HepG2 (cell line): ENCODE data around the gene NPAS2. TPM values are rescaled to one million over a fixed set of nuclear protein-coding genes. Genes with fewer than 3 reads are reported as not detected.

Experiments
- ARNT2 ChIP-seq: sonication (generic); formaldehyde crosslinking; IDR thresholded peaks from 2 replicates; pipeline ENCODE4 v1.8.0; 2022; ENCODE audit warnings: mild to moderate bottlenecking, low read depth, missing genetic modification reagents, moderate library complexity
- CBFB ChIP-seq: sonication (generic); formaldehyde crosslinking; IDR thresholded peaks from 2 replicates; pipeline ENCODE4 v1.4.0; 2020; ENCODE audit warnings: missing genetic modification reagents
- DPF2 ChIP-seq: sonication (generic); formaldehyde crosslinking; IDR thresholded peaks from 2 replicates; pipeline ENCODE4 v1.4.0; 2020; ENCODE audit warnings: mild to moderate bottlenecking, low read depth, missing genetic modification reagents, borderline replicate concordance
- KMT2B ChIP-seq: IDR thresholded peaks from 2 replicates; pipeline ENCODE4 v1.6.1; 2016; ENCODE audit warnings: missing genetic modification reagents, missing compliant biosample characterization
- NR3C1 ChIP-seq: sonication (generic); formaldehyde crosslinking; IDR thresholded peaks from 2 replicates; pipeline ENCODE4 v1.4.0; 2020; ENCODE audit warnings: missing genetic modification reagents
- ONECUT2 ChIP-seq: sonication (generic); formaldehyde crosslinking; IDR thresholded peaks from 2 replicates; pipeline ENCODE4 v1.4.0; 2020; ENCODE audit warnings: missing genetic modification reagents
- PCBP1 ChIP-seq: fragments of 200-400 bp; formaldehyde crosslinking; IDR thresholded peaks from 2 replicates; pipeline ENCODE4 v1.6.1; 2017; ENCODE audit warnings: mild to moderate bottlenecking, low read depth, low read length, borderline replicate concordance
- TMF1 ChIP-seq: sonication (generic); formaldehyde crosslinking; IDR thresholded peaks from 2 replicates; pipeline ENCODE4 v1.8.1; 2022; ENCODE audit warnings: low read depth, missing genetic modification reagents
- ZMYM2 ChIP-seq: sonication (generic); formaldehyde crosslinking; IDR thresholded peaks from 2 replicates; pipeline ENCODE4 v1.8.0; 2022; ENCODE audit warnings: mild to moderate bottlenecking, missing genetic modification reagents
- ZNF138 ChIP-seq: sonication (generic); formaldehyde crosslinking; IDR thresholded peaks from 2 replicates; pipeline ENCODE4 v1.5.0; 2020; ENCODE audit warnings: mild to moderate bottlenecking, low read depth, missing genetic modification reagents
- ZNF331 ChIP-seq: sonication (generic); formaldehyde crosslinking; IDR thresholded peaks from 2 replicates; pipeline ENCODE4 v1.4.0; 2020; ENCODE audit warnings: missing genetic modification reagents
- ZNF773 ChIP-seq: sonication (generic); formaldehyde crosslinking; IDR thresholded peaks from 2 replicates; pipeline ENCODE4 v1.4.0; 2020; ENCODE audit warnings: missing genetic modification reagents, borderline replicate concordance
- ZSCAN21 ChIP-seq: sonication (generic); formaldehyde crosslinking; IDR thresholded peaks from 2 replicates; pipeline ENCODE4 v1.8.0; 2022; ENCODE audit warnings: mild to moderate bottlenecking, missing genetic modification reagents, moderate library complexity, borderline replicate concordance
- polyA plus RNA-seq, 8 experiments: library from polyadenylated mRNA; depleted of rRNA in 3 of 8; stranded (reverse) in 7 of 8; unstranded in 1 of 8; fragments of >200 nt; fragmentation: Illumina TruSeq in 4 of 8; extraction: Trizol in 4 of 8; gene quantifications; 2 replicates each; pipeline versions ENCODE4 v1.2.1 to v1.2.3, GENCODE V29; 2011 to 2016; ENCODE audit warnings: low read depth in 4 of 8, missing spikeins in 1 of 8, mixed read lengths in 1 of 8; ENCODE audit not compliant: insufficient read depth in 1 of 8
- total RNA-seq, 5 experiments: library from RNA; depleted of rRNA; stranded (reverse); fragments of >200 nt; fragmentation: Illumina TruSeq; extraction: Trizol; gene quantifications; 2 replicates each; pipeline ENCODE4 v1.2.3, GENCODE V29; 2016; ENCODE audit warnings: low read depth in 1 of 5
- TF ChIP-seq, protein P1 (sequence below): sonication (generic); formaldehyde crosslinking; IDR thresholded peaks from 2 replicates; pipeline ENCODE4 v1.9.0; 2021; ENCODE audit warnings: missing genetic modification reagents, mild to moderate bottlenecking, borderline replicate concordance
- TF ChIP-seq, protein P2 (sequence below): sonication (generic); formaldehyde crosslinking; IDR thresholded peaks from 2 replicates; pipeline ENCODE4 v1.5.1; 2020; ENCODE audit warnings: missing genetic modification reagents, mild to moderate bottlenecking, borderline replicate concordance
- TF ChIP-seq, protein P3 (sequence below), 2 experiments: sonication (generic) in 1 of 2; formaldehyde crosslinking in 1 of 2; IDR thresholded peaks; 2 replicates each; pipeline versions ENCODE4 v1.5.1 to v1.6.1; 2011 to 2020; ENCODE audit warnings: borderline replicate concordance in 1 of 2, low read depth in 1 of 2, low read length in 1 of 2, mild to moderate bottlenecking in 1 of 2, missing genetic modification reagents in 1 of 2, moderate library complexity in 1 of 2
- TF ChIP-seq, protein P4 (sequence below): sonication (generic); formaldehyde crosslinking; IDR thresholded peaks from 2 replicates; pipeline ENCODE4 v1.8.0; 2022; ENCODE audit warnings: mild to moderate bottlenecking, missing genetic modification reagents, moderate library complexity
- TF ChIP-seq, protein P5 (sequence below): sonication (generic); formaldehyde crosslinking; IDR thresholded peaks from 2 replicates; pipeline ENCODE4 v1.9.0; 2022; ENCODE audit warnings: low read depth, missing genetic modification reagents

NPAS2 gene
- total and polyA plus RNA-seq, 2 of the 13 experiments (the other 11 are each of a cell fraction or from before 2014, with no cell fraction given), result 14.8 to 37.5 TPM

DNA sequence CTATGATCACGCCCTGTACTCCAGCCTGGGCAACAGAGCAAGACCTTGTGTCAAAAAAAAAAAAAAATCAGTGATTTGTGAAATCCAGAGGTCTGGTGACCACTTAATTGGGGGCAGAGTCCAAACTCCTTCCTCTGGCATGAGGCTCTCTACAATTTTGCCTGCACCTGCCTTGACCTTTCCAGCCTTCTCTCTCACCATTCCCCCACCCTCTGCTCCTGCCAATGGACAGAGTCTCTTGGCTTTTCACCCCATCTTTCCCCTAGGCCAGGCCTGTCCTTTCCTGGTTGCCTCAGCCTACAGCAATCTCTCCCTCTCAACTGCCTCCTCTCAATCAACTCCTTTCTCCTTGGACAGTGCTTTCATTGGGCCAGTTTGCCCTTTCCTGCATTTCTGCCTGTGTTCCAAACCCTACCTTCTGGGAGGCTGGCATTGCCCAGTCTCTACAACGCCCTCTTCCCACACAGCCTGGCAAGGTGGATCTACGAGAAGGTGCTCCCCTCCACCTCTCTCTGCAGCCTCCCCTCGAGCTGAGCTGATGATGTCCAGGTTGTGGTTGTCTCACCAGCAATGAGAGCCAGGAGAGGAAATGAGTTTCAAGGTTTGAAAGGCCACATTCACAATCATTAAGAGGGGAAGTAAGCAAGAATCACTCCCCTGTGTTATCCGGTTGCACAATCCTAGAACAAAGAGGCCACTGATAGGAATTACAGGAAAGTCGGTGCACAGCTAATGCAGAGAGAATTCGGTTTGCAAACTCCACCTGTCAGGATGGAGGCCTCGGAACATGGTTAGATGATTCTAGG, 39.5 kb upstream of the NPAS2 start (continued):
- no peak for TF ChIP-seq ZNF773 (CRISPR knock-in tag)
- TF ChIP-seq ZNF331, result peak; percentile 97
- TF ChIP-seq, protein P1, sequence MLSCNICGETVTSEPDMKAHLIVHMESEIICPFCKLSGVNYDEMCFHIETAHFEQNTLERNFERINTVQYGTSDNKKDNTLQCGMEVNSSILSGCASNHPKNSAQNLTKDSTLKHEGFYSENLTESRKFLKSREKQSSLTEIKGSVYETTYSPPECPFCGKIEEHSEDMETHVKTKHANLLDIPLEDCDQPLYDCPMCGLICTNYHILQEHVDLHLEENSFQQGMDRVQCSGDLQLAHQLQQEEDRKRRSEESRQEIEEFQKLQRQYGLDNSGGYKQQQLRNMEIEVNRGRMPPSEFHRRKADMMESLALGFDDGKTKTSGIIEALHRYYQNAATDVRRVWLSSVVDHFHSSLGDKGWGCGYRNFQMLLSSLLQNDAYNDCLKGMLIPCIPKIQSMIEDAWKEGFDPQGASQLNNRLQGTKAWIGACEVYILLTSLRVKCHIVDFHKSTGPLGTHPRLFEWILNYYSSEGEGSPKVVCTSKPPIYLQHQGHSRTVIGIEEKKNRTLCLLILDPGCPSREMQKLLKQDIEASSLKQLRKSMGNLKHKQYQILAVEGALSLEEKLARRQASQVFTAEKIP (CRISPR knock-in tag), result no peak
- TF ChIP-seq, protein P2, sequence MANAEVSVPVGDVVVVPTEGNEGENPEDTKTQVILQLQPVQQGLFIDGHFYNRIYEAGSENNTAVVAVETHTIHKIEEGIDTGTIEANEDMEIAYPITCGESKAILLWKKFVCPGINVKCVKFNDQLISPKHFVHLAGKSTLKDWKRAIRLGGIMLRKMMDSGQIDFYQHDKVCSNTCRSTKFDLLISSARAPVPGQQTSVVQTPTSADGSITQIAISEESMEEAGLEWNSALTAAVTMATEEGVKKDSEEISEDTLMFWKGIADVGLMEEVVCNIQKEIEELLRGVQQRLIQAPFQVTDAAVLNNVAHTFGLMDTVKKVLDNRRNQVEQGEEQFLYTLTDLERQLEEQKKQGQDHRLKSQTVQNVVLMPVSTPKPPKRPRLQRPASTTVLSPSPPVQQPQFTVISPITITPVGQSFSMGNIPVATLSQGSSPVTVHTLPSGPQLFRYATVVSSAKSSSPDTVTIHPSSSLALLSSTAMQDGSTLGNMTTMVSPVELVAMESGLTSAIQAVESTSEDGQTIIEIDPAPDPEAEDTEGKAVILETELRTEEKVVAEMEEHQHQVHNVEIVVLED (CRISPR knock-in tag), result no peak
- no peak for TF ChIP-seq NR3C1 (CRISPR knock-in tag)
- TF ChIP-seq, protein P3, sequence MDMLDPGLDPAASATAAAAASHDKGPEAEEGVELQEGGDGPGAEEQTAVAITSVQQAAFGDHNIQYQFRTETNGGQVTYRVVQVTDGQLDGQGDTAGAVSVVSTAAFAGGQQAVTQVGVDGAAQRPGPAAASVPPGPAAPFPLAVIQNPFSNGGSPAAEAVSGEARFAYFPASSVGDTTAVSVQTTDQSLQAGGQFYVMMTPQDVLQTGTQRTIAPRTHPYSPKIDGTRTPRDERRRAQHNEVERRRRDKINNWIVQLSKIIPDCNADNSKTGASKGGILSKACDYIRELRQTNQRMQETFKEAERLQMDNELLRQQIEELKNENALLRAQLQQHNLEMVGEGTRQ (IDR thresholded peaks at IDR 0.05; ENCODE audit: low read depth, low read length), result no peak; the same call in 1 of the 2 replicates
- TF ChIP-seq, protein P3 (CRISPR knock-in tag; IDR thresholded peaks at IDR 0.05; ENCODE audit: borderline replicate concordance), result peak; percentile 71; the same call in 1 of the 2 replicates
- TF ChIP-seq, protein P4, sequence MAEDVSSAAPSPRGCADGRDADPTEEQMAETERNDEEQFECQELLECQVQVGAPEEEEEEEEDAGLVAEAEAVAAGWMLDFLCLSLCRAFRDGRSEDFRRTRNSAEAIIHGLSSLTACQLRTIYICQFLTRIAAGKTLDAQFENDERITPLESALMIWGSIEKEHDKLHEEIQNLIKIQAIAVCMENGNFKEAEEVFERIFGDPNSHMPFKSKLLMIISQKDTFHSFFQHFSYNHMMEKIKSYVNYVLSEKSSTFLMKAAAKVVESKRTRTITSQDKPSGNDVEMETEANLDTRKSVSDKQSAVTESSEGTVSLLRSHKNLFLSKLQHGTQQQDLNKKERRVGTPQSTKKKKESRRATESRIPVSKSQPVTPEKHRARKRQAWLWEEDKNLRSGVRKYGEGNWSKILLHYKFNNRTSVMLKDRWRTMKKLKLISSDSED (CRISPR knock-in tag), result no peak
- peak; percentile 75; the same call in 1 of the 2 replicates for TF ChIP-seq CBFB (CRISPR knock-in tag)
- 0 out of 2 replicates have a peak, but pooled peaks have one; percentile 10 for TF ChIP-seq ONECUT2 (CRISPR knock-in tag)
- no peak for TF ChIP-seq PCBP1
- TF ChIP-seq TMF1 (CRISPR knock-in tag), result no peak
- peak; percentile 100 for TF ChIP-seq ZMYM2
- TF ChIP-seq, protein P5, sequence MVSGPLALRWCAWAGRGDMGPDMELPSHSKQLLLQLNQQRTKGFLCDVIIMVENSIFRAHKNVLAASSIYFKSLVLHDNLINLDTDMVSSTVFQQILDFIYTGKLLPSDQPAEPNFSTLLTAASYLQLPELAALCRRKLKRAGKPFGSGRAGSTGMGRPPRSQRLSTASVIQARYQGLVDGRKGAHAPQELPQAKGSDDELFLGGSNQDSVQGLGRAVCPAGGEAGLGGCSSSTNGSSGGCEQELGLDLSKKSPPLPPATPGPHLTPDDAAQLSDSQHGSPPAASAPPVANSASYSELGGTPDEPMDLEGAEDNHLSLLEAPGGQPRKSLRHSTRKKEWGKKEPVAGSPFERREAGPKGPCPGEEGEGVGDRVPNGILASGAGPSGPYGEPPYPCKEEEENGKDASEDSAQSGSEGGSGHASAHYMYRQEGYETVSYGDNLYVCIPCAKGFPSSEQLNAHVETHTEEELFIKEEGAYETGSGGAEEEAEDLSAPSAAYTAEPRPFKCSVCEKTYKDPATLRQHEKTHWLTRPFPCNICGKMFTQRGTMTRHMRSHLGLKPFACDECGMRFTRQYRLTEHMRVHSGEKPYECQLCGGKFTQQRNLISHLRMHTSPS (CRISPR knock-in tag), result peak; percentile 55
- no peak for TF ChIP-seq ZNF138
- peak; percentile 8 for TF ChIP-seq ZSCAN21 (CRISPR knock-in tag)
- no peak; the same call in 1 of the 2 replicates for TF ChIP-seq ARNT2 (CRISPR knock-in tag)
- TF ChIP-seq KMT2B (CRISPR knock-in tag), result no peak
- peak; percentile 96 for TF ChIP-seq DPF2 (CRISPR knock-in tag)
